Endometrial microvascular endothelial cells (primary cell): ENCODE measurements around the gene WFDC12. TPM values are rescaled to one million over a fixed set of nuclear protein-coding genes. Genes with fewer than 3 reads are reported as not detected.
"Not testable (repeated sequence)": the region's sequence is repeated elsewhere in the genome, so short reads cannot be mapped to it uniquely, and the experiment has no call there.

Source experiments
- in situ Hi-C: cut with HindIII; loops from 2 replicates; pipeline ENCODE4 v1.10.0; 2017; ENCODE audit warnings: low sequenced_read_pairs, low pct_unique_long_range_greater_than_20kb; ENCODE audit errors: inconsistent ontology term
- total RNA-seq: library from RNA; depleted of rRNA; stranded (reverse); fragments of >200 nt; gene quantifications from one replicate; pipeline ENCODE4 v1.2.3, GENCODE V29; 2015; ENCODE audit errors: inconsistent ontology term

The WFDC12 gene, protein sequence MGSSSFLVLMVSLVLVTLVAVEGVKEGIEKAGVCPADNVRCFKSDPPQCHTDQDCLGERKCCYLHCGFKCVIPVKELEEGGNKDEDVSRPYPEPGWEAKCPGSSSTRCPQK
- not detected for total RNA-seq

DNA sequence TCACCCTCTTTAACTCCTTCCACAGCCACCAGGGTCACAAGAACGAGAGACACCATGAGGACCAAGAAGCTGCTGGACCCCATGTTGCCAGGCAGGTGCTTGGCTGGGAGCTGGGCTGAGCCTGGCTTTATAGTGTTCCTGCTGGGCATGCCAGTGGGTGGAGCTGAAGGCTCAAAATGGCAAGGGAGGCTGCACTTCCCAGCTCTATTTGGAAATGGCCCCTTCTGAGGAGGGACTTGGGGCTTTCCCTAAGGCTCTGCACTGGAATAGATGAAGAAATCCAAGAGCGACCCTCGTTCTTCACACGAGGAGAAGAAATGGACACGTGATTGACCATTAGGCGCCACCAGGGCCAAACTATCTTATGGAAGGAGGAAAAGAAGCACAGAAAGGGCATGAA is at the start of gene WFDC12:
Gene WFDC12 (minus strand): TSS at position 101 of the 400 bp plus-strand sequence. CDS start 18 bp downstream, at position 83.
- in situ Hi-C loops: no loop called here

DNA sequence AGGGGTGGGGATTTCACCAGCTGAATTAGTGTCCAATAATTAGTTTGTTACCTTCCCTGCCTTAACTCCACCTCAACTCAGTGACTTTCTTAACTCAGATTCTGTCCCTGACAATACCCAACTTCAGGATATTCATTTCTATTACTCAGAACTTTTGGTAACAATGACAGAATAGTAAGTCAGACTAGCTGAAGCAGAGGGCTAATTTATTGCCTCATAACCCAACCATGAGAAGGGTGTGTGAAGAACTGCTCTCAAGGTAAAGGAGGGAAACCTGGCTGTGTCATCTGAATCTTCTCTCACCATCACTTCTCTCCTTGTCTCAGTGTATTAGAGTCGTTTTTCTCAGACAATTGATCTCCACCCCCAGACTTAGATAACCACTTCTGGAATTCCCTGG is 49.3 kb upstream of the WFDC12 start:
- in situ Hi-C loops: no loop called here

DNA sequence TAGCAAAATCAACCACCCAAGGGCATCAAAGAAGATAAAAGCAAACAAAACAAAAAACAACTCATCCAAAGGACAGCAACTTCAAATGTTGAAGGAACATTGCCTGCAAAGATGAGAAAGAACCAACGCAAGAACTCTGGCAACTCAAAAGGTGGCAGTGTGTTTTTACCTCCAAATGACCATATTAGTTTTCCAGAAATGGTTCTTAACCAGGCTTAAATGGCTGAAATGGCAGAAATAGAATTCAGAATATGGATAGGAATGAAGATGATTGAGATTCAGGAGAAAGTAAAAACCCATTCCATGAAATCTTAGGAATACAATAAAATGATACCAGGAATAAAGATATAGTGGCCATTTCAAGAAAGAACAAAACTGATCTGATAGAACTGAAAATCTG is 40.6 kb upstream of the WFDC12 start:
- in situ Hi-C loops: no loop called here

DNA sequence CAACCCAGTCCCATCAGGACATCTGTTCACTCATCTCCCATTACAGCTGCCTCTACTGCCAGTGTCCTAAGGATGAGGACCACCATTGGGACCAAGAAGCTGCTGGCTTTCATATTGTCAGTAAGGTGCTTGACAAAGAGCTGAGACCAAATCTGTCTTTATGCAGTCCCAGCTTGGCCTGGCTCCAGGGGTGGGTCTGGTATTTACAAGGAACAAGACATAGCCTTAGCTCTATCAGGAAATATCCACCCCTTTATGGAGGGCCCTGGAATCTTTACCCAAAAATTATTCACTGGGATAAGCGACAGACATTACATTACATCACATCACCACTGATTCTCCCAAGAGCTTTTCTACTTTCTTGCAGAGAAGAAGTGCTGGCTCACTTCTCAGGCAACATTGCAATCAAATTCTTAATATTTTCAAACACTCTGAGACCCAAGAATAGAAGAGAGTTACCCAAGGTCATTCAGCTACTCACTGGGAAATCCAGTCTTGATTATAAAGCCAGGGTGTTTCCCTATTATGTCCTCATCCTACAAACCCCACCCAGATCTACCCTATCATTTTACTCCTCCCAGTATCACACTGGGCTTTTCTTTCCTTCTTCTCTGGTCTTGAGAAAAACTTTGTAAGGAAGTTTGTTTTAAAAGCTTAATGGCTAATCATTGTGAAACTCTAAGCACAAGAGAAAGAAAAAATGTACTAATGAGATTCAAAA is 39.0 kb upstream of the WFDC12 start:
- in situ Hi-C loops: no loop called here

DNA sequence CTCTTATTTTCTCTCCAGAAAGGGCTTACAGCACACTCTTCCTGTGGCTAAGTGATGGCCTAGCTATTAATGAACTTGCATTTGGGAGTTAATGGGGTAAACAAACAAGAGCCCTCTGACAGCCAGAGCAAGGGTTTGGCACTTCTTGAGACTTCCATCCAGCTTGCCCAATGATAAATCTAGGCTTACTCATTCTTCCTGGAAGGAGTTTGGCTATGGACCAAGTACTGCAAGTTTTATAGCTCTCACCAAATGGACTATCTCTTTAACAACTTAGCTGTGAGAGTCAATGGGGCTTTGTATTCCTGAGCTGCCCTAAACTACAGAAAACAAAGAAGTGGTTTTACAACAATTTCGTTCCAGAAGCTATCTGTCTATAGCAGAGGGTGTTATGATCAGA is 33.7 kb upstream of the WFDC12 start:
- in situ Hi-C loops: no loop called here

DNA sequence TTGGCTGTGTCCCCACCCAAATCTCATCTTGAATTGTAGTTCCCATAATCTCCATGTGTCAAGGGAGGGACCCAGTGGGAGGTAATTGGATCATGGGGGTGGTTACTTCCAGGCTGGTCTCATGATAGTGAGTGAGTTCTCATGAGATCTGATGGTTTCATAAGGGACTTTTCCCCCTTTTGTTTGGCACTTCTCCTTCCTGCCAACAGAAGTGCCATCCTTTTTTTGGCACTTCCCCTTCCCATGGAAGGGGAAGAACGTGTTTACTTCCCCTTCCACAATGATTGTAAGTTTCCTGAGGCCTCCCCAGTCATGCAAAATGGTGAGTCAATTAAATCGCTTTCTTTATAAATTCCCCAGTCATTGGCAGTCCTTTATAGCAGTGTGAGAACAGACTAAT is 32.4 kb upstream of the WFDC12 start:
- in situ Hi-C loops: no loop called here

DNA sequence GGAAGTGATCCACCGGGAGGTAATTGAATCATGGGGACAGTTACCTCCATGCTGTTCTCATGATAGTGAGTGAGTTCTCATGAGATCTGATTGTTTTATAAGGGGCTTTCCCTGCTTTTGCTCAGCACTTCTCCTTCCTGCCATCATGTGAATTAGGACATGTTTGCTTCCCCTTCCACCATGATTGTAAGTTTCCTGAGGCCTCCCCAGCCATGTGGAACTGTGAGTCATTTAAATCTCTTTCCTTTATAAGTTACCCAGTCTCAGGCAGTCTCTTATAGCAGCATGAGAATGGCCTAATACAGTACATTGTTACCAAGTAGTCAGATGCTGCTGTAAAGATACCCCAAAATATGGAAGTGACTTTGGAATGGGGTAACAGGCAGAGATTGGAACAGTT is 30.5 kb upstream of the WFDC12 start:
- in situ Hi-C loops: not testable (repeated sequence)

DNA sequence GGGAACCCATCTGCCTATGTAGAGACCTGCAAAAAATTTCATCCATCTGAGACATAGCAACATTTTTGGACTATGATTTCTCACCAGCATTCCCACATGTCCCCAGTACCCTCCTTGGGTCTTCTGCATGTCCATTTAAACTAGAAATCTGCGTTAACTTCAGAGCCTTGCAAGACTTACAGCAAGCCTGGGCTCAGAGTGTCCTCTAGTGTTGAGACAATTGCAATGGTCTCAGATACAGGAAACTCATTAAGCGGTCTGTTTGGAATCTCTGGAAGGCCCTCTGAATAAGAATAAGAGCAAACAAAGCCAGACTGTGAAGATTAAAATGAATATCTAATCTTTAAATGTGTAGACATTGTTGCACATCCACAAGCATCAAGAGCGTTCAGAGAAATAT is 29.9 kb upstream of the WFDC12 start:
- in situ Hi-C loops: no loop called here

DNA sequence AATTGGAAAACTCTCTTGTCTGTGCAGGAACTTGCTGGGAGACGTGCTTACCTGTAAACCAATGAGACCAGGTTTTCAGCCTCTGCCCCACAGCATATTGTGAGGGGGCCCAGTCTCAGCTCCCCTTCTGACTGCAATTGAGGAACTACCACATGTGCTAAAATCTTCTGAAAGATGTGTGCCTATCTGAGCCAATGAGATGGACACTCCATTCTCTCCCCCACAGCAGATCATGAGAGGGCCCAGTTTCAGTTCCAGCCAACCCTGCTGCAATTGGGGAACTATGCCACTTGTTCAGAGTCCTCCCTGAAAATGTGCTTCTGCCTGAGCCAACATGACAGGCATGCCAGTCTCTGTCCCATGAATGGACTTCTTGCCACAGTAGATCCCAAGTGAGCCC is 29.5 kb upstream of the WFDC12 start:
- in situ Hi-C loops: no loop called here

DNA sequence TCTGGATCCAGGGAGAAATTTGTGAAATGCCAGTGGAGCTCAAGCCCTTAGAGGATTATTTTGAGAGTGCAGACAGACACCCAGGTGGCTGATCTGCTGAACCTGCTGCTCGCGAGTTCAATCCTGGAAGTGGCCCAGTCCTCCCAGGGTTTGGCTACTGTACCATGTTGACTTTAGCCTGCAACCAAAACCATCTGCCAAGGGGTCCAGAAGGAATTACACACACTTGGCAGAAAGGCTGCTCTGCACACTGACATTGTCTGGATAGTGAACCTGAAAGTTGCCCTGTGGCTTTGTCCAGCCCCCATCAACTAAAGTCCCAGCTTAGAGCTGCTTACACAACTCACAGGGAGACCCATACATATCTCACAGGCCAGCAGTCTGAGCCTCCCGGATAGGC is 28.9 kb upstream of the WFDC12 start:
- in situ Hi-C loops: no loop called here

DNA sequence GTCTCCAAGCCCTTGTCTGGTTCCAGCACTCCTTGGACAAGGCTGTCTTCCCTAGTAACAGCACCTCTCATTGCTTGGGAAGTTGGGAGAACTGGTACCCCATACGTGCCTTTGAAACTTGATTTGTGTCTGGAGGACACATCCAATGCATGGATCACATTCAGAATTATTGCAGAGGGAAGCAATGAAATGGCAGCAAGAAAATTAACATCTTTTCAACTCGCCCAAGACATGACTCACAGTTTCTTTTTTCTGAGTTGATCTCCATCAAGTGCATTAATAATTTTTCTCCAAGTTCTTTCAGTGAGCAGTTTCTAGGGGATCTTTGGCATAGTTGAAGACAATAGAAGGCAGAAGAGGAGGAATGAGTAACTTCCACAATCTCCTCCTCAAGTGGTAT is 28.1 kb upstream of the WFDC12 start:
- in situ Hi-C loops: no loop called here

DNA sequence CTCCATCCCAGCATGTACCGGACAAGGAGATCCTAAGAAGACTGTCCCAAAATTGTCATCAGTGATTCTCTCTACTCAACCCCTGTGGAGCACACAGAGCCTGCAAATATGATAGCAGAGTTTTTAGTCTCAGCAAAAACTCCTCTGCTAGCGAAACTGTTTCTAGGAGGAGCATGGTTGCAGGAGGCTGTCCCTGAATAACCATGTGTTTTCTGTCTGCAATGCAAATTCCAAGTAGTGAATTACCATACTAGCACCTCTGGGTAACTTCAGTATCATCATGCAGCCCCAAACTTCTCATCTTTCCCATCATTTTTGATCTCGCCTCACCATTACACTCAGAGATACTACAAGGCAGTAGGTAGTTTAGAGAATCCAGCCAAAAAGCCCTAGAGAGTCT is 24.8 kb upstream of the WFDC12 start:
- in situ Hi-C loops: no loop called here

DNA sequence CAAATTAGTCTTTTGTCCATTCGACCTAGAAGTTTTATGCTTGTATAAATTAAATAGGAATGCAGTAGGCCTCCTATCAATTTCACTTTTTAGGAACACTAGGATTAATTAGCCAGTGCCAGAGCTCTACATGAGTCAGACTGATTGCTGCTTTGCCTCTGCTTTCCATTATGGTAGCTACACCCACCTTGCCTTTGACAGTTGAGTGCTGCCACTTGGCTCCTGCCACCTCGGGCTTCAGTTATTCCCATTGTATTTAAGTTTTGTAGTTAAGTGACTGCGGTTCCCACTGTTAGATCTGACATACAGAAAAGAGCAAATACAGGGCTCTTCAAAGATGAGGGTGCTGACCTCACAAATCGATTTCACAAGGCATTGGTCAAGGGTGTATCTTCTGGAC is 16.6 kb upstream of the WFDC12 start:
- in situ Hi-C loops: no loop called here

DNA sequence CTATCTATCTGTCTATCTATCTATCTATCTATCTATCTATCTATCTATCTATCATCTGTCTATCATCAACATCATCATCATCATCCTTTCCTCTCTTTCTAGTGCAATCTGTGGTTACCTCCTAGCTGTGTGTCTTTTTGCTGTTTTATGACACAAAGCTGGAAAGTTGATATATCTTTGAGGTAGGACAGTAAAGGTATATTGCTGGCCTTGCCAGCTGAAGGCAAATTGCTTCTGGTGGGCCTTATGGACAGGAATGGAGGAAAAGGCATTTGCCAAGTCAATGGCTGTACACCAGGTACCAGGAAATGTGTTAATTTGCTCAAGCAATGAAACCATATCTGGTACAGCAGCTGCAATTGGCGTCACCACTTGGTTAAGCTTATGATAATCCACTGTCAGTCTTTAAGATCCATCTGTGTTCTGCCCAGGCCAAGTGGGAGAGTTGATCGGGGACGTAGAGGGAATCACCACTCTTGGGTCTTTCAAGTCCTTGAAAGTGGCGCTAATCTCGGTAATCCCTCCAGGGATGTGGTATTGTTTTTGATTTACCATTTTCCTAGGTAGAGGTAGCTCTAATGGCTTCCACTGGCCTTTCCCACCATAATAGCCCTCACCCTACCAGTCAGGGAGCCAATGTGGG is 15.6 kb upstream of the WFDC12 start:
- in situ Hi-C loops: not testable (repeated sequence)

DNA sequence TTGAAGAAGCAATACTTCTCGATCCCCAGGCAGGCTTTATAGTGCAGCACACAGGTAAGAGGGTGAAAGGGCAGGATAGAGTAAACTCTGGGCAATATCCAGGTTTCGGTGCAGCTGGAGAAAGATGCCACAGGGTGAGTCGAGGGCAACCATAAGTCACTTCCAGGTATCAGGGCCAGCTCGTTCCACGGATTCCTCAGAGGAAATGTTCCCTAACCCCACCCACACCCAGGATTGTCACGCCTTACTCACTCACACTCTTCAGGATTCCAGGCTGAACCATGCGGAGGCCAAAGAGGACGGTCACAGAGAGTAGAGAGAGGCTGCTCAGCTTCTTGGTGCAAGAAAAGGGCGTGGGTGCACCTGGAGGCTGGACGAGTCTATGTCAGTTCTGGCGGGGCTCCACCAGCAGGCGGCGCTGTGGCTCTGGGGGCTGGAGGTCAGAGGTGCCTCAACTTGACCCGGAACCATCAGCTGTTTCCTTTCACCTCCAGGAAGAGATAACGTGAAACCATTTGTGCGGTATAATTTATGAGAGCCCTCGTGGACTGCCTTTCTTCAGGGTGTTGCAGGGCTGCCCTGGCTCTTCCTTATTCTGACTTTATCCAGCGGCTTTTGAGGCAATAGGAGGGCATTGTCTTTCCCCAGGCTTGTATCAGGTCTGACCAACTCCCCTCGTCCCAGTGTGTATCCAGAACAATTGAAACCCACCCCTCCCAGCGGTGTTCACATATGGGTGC is 14.5 kb upstream of the WFDC12 start:
- in situ Hi-C loops: no loop called here

DNA sequence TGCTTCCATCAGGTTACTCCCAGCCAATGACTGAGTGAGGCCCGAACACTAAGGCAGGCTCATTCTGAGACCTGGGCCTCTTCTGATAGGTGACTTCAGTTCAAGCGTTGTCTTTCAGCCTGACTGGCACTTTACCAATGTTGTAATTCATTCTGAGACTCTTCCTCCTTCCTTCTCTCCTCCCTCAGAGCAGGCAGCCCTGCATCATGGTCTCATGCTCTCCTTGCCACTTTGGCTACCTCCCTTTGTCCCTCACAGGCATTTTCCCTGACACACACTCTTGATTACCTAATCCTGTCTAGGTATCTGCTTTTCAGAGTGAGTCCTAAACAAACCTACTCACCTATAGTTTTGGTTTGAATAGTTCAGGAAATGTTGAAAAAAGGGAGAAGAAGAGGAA is 12.6 kb upstream of the WFDC12 start:
- in situ Hi-C loops: no loop called here

DNA sequence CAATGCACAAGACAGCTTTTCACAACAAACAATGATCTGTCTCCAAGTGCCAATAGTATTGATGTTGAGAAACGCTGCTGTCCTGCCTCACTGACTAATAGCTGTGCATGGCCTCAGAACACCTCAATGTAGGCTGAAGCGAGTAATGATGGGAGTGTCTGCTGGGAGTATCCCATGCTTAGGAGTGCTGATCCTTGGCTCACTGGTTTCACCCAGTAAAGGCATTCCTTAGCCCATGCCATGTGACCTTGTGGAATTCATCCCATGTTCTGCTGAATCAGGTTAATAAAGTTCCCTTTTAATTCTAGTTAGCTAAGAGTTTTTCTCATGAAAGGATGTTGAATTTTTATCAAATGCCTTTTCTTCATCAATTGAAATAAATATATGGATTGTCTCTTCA is 3.8 kb upstream of the WFDC12 start:
- in situ Hi-C loops: no loop called here

DNA sequence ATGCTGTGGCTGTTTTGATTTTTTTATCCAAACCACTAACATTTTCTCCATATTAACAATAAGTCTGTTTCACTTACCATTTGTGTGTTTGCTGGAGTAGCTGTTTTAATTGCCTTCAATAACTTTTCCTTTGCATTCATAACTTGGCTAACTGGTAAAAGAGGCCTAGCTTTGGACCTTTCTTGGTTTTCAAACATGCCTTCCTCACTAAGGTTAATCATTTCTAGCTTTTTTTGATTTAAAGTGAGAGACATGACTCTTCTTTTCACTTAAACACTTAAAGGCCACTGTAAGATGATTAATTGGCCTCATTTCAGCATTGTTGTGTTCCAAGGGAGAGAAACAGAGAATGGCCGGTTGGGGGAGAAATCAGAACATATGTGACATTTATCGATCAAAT is 2.9 kb downstream of the WFDC12 start:
- in situ Hi-C loops: no loop called here

DNA sequence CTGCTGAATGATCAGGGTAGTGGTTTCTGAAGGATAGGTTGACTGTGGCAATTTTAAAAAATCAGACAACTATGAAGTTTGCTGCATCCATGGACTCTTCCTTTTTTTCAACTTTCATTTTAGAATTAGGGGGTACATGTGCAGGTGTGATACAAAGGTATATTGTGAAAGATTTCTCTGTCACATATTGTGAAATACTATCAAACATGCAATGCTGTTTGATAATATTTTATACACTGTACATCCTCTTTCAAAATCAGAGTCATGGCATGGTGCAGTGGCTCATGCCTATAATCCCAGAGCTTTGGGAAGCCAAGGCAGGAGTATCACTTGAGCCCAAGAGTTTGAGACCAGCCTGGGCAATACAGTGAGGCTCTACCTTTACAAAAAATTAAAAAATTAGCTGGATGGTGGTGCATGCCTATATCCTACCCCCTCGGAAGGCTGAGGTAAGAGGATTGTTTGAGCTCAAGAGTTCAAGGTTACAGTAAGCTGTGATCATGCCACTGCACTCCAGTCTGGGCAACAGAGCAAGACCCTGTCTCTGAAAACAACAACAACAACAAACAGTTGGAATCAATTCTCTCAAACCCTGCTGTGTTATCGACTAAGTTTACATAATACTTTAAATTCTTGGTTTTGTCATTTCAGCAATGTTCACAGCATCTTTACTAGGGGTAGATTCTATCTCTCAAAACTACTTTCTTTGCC is 4.6 kb downstream of the WFDC12 start:
- in situ Hi-C loops: no loop called here
